Stimulated activated CD4-positive, alpha-beta T cell treated with anti-CD3 and anti-CD28 coated beads, Interleukin-1b, Interleukin-23, amount 100 ng/mL, for 24 hours (primary cell): ENCODE results near the gene CDAN1.
A peak's percentile ranks its signal among the peaks of the same experiment; 100 is the strongest.

Experiments used
- DNase-seq, 4 experiments: peaks; one replicate each; pipeline ENCODE4 v3.0.0-alpha.2; 2020; ENCODE audit warnings: low read depth in 4 of 4, low spot score in 1 of 4

CDAN1 gene

DNA sequence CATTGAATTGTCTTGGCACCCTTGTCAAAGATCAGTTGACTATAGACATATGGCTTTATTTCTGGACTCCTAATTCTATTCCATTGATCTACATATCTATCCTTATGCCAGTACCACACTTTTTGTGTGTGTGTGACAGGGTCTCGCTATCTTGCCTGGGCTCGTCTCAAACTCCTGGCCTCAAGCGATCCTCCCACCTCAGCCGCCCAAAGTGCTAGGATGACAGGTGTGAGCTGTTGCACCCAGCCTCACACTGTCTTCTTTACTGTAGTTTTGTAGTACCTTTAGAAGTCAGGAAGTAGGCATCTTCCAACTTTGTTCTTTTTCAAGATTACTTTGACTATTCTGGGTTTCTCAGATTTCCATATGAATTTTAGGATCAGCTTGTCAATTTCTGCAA is 24.3 kb downstream of the CDAN1 start:
- DNase-seq = no peak

DNA sequence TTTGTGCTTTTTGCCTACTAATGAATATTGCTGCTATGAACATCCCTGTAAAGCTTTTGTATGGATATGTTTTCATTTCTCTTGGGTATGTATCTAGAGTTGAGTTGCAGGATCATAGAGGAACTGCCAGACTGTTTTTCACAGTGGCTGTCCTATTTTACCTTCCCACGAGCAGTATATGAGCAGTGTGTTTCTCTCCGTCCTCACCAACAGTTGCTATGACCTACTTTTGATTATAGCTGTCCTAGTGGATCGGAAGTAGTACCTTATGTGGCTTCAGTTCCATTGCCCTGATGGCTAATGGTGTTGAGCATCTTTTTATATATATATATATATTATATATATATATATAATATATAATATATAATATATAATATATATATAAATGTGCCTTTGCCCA is 25.2 kb downstream of the CDAN1 start:
- DNase-seq = no peak

DNA sequence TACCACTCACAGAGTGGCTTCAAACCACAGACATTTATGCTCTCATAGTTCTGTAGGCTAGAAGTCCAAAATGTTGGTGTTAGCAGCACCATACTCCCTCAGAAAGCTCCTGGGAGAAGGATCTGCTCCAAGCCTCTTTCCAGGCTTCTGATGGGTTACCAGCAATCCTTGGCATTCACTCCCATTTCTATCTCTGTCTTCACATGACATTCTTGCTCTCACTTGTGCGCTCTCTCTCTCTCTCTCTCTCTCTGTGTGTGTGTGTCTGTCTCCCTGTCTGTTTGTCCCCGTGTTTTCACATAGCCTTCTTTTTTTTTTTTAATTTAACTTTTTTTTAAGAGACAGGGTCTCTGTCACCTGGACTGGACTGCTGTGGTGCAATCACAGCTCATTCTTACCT is 26.3 kb downstream of the CDAN1 start:
- no peak for DNase-seq

DNA sequence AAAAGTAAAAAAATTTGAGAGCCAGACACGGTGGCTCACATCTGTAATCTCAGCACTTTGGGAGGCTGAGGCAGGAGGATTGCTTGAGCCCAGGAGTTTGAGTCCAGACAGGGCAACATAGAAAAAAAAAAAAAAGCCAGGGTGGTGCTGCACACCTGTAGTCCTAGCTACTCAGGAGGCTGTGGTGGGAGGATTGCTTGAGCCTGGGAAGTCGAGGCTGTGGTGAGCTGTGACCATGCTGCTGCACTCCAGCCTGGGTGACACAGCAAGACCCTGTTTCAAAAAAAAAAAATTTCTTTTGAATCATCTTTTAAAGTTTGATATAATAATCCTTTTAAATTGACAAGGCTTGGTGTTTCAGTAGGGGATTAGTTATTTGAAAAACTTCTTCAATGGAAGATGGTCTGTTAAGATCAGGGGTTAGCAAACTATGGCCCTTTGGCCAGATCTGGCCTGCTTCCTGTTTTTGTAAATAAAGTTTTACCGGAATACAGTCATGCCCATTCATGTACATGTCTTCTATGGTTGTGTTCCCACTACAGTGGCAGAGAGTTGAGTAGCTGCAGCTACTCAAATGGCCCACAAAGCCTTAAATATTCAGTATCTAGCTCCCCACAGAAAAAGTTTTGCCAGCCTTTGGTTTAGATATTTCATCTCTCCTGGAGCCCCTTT is 28.9 kb downstream of the CDAN1 start:
- DNase-seq = no peak

DNA sequence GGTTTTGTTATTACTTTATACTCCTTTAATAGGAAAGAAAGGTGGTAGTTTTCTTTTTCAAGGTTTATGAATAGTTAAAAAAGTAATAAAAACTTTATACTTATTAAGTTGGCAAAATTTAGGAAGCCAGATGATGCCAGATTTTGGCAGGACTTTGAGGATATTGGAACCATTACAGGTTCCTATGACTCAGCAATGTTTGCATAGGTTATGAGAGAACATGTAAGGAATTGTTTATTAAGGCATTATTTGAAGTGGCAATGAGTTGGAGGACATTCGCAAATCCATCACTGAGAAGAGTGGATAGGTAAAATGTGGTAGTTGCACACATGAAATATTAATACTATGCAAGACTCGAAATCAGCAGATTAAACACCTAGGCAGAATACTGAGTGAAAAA is 29.9 kb downstream of the CDAN1 start:
- DNase-seq = no peak

DNA sequence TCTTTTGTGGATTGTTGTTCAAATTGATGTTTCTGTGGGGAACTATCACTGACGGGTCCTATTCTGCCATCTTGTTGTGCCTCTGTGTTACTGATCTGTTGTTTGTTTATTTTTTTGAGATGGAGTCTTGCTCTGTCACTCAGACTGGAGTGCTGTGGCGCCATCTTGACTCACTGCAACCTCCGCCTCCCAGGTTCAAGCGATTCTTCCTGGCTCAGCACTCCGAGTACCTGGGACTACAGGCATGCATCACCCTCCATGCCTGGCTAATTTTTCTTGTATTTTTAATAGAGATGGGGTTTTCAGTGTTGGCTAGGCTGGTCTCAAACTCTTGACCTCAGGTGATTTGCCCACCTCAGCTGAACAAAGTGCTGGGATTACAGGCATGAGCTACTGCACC is 31.6 kb downstream of the CDAN1 start:
- no peak for DNase-seq

GRCh38 chr15:42704492-42704926 is 32.4 kb downstream of the CDAN1 start:
- DNase-seq = peak; percentile 19 to 34 (median 28)

GRCh38 chr15:42696626-42697025 is 40.3 kb downstream of the CDAN1 start:
- no peak for DNase-seq

DNA sequence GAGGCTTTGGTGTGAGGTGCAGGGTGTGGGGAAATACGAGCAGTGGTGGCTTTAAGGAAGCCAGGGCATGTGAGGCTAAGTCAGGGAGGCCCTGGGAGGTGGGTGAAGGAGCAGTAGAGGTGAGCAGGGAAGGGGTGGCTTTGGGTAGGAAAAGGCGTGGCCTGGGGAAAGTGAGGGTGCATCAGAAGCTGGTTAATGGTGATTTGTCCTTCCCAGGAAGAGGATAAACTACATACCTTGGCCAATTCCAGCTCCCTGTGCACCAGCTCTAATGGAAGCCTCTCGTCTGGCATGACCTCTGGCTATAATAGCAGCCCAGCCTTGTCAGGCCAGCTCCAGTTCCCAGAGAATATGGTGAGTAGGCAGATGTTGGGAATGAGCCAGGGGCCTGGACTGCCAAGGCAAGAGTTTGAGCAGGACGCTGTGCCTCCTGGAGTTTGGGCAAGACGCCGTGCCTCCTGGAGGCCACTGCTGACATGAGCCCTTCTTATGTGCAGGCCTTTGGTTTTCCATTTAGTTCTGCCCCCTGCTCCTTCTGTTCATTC is 41.3 kb downstream of the CDAN1 start:
- DNase-seq = no peak

DNA sequence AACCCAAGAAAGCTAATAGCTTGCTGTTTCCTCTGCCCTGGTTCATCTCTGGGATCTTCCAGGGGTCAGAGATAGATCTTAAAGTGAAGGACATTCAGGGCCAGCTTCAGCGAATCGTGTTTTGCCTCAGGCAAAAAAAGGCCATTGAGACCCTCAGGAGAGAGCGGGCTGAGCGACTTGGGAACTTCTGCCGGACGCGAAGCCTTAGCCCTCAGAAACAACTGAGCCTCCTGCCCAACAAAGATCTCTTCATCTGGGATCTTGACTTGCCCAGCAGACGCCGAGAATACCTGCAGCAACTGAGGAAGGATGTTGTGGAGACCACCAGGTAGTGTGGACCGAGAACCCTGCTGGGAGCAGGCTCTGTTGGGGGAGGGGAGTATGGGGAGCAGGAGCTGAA is 42.5 kb downstream of the CDAN1 start:
- DNase-seq = no peak

DNA sequence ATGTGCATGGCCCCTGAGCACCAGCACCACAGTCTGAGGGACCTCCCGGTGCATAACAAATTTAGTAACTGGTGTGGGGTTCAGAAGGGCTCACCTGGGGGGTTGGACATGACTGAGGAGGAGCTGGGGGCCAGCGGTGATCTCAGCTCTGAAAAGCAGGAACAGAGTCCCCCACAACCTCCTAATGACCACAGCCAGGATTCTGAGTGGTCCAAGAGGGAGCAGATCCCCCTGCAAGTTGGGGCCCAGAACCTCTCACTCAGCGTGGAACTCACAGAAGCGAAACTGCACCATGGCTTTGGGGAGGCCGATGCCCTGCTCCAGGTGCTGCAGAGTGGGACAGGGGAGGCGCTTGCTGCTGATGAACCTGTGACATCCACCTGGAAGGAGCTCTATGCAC is 43.0 kb downstream of the CDAN1 start:
- DNase-seq = no peak

- no peak for DNase-seq
Measured at GRCh38 chr15:42693496-42693895, 43.4 kb downstream of the CDAN1 start.

- no peak for DNase-seq
Measured at GRCh38 chr15:42692997-42693396, 43.9 kb downstream of the CDAN1 start.

DNA sequence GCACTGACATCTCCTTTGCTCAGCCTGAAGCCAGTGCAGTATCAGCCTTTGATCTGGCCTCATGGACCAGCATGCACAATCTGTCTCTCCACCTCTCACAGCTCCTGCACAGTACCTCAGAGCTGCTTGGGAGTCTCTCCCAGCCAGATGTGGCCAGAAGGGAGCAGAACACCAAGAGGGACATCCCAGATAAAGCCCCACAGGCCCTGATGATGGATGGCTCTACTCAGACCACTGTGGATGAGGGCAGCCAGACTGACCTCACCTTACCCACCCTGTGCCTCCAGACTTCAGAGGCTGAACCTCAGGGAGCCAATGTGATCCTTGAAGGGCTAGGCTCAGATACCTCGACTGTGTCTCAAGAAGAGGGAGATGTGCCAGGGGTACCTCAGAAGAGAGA is 44.4 kb downstream of the CDAN1 start:
- DNase-seq = no peak

GRCh38 chr15:42691770-42692169 is 45.2 kb downstream of the CDAN1 start:
- DNase-seq = no peak

GRCh38 chr15:42691308-42691707 is 45.6 kb downstream of the CDAN1 start:
- DNase-seq = no peak

DNA sequence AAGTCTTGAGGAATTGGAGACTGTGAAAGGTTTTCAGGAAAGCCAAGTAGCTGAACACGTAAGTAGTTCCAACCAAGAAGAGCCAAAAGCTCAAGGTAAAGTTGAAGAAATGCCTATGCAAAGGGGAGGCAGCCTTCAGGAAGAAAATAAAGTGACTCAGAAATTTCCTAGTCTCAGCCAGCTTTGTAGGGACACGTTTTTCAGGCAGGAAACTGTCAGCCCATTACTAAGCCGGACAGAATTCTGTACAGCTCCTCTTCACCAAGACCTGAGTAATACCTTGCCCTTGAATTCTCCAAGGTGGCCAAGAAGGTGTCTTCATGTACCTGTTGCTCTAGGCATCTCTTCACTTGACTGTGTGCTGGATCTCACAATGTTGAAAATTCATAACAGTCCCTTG is 48.6 kb downstream of the CDAN1 start:
- DNase-seq = no peak

GRCh38 chr15:42687740-42688139 is 49.2 kb downstream of the CDAN1 start:
- DNase-seq = no peak

GRCh38 chr15:42686281-42686680 is 50.6 kb downstream of the CDAN1 start:
- DNase-seq = no peak

DNA sequence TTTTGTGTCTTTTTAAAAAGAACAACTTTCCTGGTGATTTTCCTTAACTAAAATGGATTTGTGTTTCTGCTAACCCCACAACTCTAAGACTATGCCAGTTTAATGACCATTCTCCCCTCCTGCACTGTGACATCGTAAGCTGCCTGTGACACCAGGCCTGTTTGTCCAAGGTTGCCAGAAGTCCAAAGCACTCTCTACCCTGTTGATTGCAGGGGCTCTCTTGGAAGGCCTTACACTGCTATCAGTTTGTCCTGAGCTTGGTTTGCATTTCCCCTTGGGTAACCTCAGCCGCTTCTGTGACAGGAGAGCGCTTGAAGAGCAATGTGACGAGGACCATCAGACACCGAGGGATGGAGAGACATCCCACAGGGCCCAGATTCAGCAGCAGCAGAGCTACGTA is 55.8 kb downstream of the CDAN1 start:
- no peak for DNase-seq

DNA sequence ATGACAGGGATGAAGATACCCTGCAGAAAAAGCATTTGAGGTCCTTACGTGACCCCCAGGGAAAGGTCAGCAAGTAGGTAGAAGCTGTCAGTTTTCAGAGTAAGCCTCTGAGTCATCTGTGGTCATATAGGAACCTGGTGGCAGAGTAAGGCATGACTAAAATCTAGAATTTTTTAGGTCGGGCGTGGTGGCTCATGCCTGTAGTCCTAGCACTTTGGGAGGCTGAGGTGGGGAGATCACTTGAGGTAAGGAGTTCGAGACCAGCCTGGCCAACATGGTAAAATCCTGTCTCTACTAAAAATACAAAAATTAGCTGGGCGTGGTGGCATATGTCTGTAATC is 56.8 kb downstream of the CDAN1 start:
- peak in 2 of 4 experiments; percentile 2 to 44 for DNase-seq

DNA sequence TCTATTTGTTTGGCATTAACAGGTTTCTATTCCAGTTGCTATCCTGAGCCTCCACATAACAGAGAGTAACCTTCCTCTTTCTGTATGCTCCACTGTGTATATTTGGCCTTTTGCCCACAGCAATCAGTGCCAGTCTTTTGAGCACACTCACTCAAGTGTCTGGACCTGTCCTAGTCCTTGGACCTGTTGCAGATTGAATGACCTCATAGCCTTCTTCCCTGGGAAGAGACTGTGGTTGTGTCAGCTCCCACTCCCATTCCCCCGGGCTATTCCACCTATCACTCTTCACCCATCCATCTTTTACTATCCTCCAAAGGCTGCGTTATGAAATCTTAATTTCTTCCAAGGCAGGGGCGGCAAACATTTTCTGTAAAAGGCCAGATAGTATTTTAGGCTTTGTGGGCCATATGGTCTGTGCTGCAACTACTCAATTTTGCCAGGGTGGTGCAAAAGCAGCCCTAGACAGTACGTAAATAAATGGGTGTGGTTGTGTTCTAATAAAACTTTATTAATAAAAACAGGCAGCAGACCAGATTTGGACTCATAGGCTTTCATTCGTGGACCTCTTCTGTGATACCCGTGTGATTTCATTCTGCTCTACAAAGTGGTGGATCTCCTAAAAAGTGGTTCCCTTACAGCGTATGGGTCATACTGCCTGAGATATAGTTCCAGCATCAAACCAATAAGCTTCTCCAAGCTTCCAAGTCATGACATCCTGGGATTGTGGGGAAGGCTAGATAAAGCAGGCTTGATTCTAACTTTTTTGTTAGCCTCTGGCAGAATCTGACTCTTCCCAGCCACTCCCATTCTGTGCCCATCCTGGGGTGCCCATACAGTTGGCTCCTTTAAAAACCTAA is 57.4 kb downstream of the CDAN1 start:
- no peak for DNase-seq

DNA sequence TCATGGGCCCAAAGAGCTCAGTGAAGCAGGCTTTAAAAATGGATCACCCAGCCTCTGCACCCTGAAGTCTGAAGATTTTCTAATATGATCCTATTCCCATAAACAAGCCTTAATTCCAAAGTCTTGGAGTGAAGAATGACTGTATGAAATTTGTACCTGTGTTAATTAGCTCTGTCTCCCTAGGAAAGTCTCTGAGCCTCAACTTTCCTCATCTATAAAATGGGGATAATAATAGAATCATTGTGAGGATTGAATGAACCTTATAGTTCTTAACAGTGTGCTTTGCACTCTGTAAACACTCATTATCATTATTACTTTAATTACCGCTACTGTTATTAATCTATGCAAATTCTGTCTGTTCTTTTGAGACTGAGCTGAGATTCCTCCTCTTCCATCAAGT is 61.9 kb downstream of the CDAN1 start:
- DNase-seq = no peak
